CD4-positive, alpha-beta T cell treated with Interleukin-12 subunit alpha and Interleukin-12 subunit beta, for 1 hour (primary cell): ENCODE results near the gene TRNP1.
"Not testable (repeated sequence)": the region's sequence is repeated elsewhere in the genome, so short reads cannot be mapped to it uniquely, and the experiment has no call there.

Experiments used
- DNase-seq: peaks from one replicate; pipeline ENCODE4 v3.0.0-alpha.2; 2020

The TRNP1 gene

GRCh38 chr1:26976621-26977510 is 16.6 kb upstream of the TRNP1 start:
- no peak for DNase-seq

- no peak for DNase-seq
Observed at GRCh38 chr1:26978901-26979300, 14.6 kb upstream of the TRNP1 start.

GRCh38 chr1:26981146-26981846 is 12.2 kb upstream of the TRNP1 start:
- DNase-seq = no peak

- DNase-seq = no peak
Observed at GRCh38 chr1:26983863-26984262, 9.6 kb upstream of the TRNP1 start.

GRCh38 chr1:26984291-26984690 is 9.2 kb upstream of the TRNP1 start:
- no peak for DNase-seq

GRCh38 chr1:26986658-26987057 is 6.8 kb upstream of the TRNP1 start:
- no peak for DNase-seq

- DNase-seq = not testable (repeated sequence)
Observed at GRCh38 chr1:26989403-26990109, 3.9 kb upstream of the TRNP1 start.

- DNase-seq = no peak
Observed at GRCh38 chr1:26991310-26992116, 2.0 kb upstream of the TRNP1 start.

GRCh38 chr1:26994020-26994786 is 711 bp downstream of the TRNP1 start:
- DNase-seq = peak; percentile 24

GRCh38 chr1:26994787-26995517 is 1.5 kb downstream of the TRNP1 start:
- DNase-seq = no peak

- no peak for DNase-seq
Observed at GRCh38 chr1:26996024-26996423, 2.5 kb downstream of the TRNP1 start.

GRCh38 chr1:26996665-26997064 is 3.2 kb downstream of the TRNP1 start:
- no peak for DNase-seq

GRCh38 chr1:26998429-26999300 is 5.2 kb downstream of the TRNP1 start:
- no peak for DNase-seq

GRCh38 chr1:26999440-26999987 is 6.0 kb downstream of the TRNP1 start:
- DNase-seq = no peak

GRCh38 chr1:27000090-27000816 is 6.8 kb downstream of the TRNP1 start:
- DNase-seq = no peak

GRCh38 chr1:27000817-27001460 is 7.4 kb downstream of the TRNP1 start:
- no peak for DNase-seq

GRCh38 chr1:27001570-27002360 is 8.3 kb downstream of the TRNP1 start:
- DNase-seq = peak; percentile 36
